ENCODE measurements around the gene NPR1. TPM values are rescaled to one million over a fixed set of nuclear protein-coding genes. Genes with fewer than 3 reads are reported as not detected.
A peak's percentile ranks its signal among the peaks of the same experiment; 100 is the strongest.

Gene NPR1
- total and polyA plus RNA-seq, 2 of the 13 experiments (the other 11 are each of a cell fraction or from before 2014, with no cell fraction given): not detected

- TF ChIP-seq RXRB (CRISPR knock-in tag; IDR thresholded peaks at IDR 0.05; ENCODE audit: borderline replicate concordance): peak; percentile 36; the same call in 1 of the 2 replicates
- TF ChIP-seq MAFF (IDR thresholded peaks at IDR 0.05; ENCODE audit: low read depth, low read length): no peak
- peak; percentile 88 for TF ChIP-seq SAP130 (CRISPR knock-in tag; IDR thresholded peaks at IDR 0.05; ENCODE audit: low read depth)
- TF ChIP-seq LRRFIP1 (CRISPR knock-in tag; conservative IDR thresholded peaks at IDR 0.05): no peak
- TF ChIP-seq ATF7-NPFF (CRISPR knock-in tag; IDR thresholded peaks at IDR 0.05; ENCODE audit: low read depth): no peak; the same call in none of the 2 replicates
- no peak for TF ChIP-seq TBL1XR1 (IDR thresholded peaks at IDR 0.05; ENCODE audit: borderline replicate concordance, low read length, partially characterized antibody)
- TF ChIP-seq JUN (CRISPR knock-in tag; IDR thresholded peaks at IDR 0.05): no peak
- no peak for TF ChIP-seq CCAR2 (optimal IDR thresholded peaks at IDR 0.05; ENCODE audit: low read depth, low read length)
- TF ChIP-seq ZNF30 (CRISPR knock-in tag; IDR thresholded peaks at IDR 0.05): no peak
- no peak for TF ChIP-seq HNF4A (CRISPR knock-in tag; IDR thresholded peaks at IDR 0.05)
- peak; percentile 81 for TF ChIP-seq TAF1 (CRISPR knock-in tag; IDR thresholded peaks at IDR 0.05)
- no peak for TF ChIP-seq MEIS2 (CRISPR knock-in tag; IDR thresholded peaks at IDR 0.05)
- no peak for TF ChIP-seq ZNF510 (CRISPR knock-in tag; IDR thresholded peaks at IDR 0.05; ENCODE audit: low read depth)
- peak; percentile 80; the same call in 1 of the 2 replicates for TF ChIP-seq ZBED4 (CRISPR knock-in tag; IDR thresholded peaks at IDR 0.05; ENCODE audit: borderline replicate concordance)
- peak; percentile 86; the same call in 1 of the 2 replicates for TF ChIP-seq RFXANK (CRISPR knock-in tag; IDR thresholded peaks at IDR 0.05)
- TF ChIP-seq ZNF550 (CRISPR knock-in tag; IDR thresholded peaks at IDR 0.05; ENCODE audit: borderline replicate concordance): no peak
- TF ChIP-seq, protein P1, sequence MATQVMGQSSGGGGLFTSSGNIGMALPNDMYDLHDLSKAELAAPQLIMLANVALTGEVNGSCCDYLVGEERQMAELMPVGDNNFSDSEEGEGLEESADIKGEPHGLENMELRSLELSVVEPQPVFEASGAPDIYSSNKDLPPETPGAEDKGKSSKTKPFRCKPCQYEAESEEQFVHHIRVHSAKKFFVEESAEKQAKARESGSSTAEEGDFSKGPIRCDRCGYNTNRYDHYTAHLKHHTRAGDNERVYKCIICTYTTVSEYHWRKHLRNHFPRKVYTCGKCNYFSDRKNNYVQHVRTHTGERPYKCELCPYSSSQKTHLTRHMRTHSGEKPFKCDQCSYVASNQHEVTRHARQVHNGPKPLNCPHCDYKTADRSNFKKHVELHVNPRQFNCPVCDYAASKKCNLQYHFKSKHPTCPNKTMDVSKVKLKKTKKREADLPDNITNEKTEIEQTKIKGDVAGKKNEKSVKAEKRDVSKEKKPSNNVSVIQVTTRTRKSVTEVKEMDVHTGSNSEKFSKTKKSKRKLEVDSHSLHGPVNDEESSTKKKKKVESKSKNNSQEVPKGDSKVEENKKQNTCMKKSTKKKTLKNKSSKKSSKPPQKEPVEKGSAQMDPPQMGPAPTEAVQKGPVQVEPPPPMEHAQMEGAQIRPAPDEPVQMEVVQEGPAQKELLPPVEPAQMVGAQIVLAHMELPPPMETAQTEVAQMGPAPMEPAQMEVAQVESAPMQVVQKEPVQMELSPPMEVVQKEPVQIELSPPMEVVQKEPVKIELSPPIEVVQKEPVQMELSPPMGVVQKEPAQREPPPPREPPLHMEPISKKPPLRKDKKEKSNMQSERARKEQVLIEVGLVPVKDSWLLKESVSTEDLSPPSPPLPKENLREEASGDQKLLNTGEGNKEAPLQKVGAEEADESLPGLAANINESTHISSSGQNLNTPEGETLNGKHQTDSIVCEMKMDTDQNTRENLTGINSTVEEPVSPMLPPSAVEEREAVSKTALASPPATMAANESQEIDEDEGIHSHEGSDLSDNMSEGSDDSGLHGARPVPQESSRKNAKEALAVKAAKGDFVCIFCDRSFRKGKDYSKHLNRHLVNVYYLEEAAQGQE (IDR thresholded peaks at IDR 0.05; ENCODE audit: borderline replicate concordance in 1 of 2, low read depth in 1 of 2, low read length in 2 of 2): peak in 1 of 2 experiments; percentile 35; a peak in 1 of 4 replicates
- TF ChIP-seq HDAC2 (CRISPR knock-in tag; IDR thresholded peaks at IDR 0.05): 0 out of 2 replicates have a peak, but pooled peaks have one; percentile 29
- peak; percentile 92 for TF ChIP-seq GATAD1 (CRISPR knock-in tag; IDR thresholded peaks at IDR 0.05)
- no peak for TF ChIP-seq SATB2 (CRISPR knock-in tag; IDR thresholded peaks at IDR 0.05)
These were observed 7.4 kb upstream of the NPR1 start, which contains the start of gene ILF2 (continued) for GRCh38 chr1:153670859-153671627.

All from HepG2 (cell line).